ENCODE measurements around the gene OR9G4.

The OR9G4 gene

DNA sequence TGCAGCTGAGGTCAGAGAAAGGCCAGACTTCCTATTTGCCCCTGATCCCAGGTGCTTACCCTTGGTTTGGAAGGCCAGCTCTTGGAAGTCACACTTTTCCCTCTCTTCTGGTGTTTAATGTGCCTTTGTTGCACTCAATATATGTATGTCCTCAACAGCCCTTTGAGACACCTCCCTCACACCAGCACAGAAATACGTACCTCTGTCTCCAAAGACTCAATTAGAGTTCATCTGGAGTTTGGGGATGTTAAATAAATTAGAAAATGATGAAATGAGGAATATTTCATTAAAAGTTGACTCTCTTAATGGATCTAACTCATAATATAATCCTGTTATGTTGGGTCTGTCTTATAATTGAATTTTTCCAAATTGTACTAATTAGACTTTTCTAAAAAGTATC, at the start of gene OR9G4:
TSS of gene OR9G4 (minus strand) at position 101 of the 400 bp plus-strand sequence. CDS start 4,931 bp downstream, outside the sequence.
- DNase-seq, result no peak

DNA sequence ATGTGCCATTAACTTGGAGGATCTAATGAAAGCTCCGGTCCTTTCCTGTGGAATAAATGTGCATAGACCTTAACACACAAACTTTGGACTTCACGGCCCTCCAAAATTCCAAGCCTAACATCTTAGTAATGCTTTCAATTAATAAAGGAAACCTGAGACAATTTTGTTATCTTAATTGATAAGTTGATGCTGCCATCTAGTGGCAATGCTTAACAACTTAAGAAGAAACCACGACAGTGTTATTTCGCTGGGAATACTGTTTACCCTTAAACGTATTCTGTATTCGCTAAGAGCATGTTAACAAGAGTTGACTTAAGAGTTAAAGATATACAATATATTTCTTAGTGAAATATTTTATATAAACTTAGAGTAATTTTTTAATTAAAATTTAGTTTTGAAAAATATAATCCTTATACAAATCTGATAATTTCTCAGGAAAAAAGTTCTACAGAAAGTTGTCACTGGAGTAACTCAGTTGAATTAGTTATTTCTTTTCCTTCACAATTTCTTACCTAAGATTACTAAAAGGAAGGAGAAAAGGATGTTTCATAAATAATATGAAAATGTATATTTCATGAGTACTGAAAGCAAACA, 35.0 kb upstream of the OR9G4 start:
- peak in 1 of 56 donors; percentile 7 for DNase-seq

DNA sequence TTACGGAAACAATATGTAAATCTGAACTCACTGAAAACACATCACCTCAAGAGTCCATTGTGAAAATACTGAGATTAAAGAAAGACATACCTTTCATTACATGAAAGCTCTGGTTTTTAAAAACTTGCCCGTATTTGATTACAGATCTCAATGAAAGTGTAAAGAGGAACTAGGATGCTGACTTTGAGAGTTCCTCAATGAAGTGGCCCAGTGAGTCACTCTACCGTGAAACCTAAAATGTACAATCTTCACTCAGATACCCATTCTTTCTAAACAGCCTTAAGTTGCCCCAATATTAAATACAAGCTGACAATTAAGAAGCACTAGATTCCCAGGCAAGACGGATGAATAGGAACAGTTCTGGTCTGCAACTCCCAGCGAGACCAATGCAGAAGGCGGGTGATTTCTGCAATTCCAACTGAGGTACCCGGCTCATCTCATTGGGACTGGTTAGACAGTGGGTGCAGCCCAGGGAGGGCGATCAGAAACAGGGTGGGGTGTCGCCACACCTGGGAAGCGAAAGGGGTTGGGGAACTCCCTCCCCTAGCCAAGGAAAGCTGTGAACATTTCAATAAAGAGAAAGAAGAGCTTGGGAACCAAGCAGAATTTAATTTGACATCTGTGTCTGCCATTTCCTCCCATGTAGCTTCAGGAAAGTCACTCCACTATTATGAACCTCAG, 33.8 kb upstream of the OR9G4 start:
- DNase-seq, result no peak

DNA sequence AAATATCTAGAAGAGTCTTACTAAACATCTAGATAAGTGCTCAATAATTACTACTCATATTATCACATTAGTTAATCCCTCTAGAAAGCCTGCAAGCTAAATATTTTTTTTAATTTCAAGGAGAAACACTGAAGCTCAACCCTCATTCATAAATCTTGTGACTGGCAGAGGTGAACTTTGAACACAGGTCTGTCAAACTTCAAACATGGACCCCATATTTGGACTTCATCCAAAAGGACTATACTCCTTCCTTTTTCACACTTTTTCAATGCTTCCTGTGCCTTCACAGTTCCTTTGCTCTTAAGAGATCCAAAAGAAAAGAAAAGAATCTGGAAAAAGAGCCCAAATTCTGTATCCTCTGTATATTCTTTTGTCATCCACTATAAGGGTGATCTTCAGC, 28.3 kb upstream of the OR9G4 start:
- no peak for DNase-seq

DNA sequence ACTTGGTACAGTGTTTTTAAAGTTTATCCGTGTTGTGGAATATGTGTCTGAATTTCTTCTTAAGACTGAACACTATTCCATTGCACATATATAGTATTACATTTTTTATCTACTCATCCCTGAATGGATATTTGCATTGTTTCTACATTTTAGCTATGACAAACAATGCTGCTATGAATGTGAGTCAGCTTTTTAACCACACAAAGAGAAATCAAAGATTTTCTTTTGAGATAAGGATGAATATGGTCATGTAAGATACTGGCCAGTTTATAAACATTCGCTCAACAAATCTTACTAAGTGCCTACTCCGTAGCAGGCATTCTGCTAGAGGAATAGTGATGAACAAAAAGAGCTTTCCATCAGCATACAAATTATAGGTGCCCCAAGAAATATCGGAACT, 16.5 kb upstream of the OR9G4 start:
- no peak for DNase-seq

DNA sequence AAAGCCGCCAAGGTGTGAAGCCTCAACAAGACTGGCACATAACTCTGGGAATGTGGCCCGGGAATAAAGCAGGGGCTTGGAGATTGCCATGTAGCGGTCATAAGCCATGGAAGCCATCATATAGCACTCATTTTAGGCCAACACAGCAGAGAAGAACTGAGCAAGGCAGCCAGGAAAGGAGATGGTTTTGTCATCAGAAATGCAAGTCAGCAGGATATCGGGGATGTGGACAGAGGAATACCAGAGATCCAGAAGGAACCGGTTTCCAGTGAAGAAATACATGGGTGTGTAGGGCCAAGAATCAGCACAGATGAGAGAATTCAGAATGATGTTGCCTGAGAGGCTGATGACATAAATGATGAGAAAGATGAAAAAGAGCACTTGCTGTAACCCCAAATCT, 3.0 kb upstream of the OR9G4 start:
- DNase-seq, result no peak

DNA sequence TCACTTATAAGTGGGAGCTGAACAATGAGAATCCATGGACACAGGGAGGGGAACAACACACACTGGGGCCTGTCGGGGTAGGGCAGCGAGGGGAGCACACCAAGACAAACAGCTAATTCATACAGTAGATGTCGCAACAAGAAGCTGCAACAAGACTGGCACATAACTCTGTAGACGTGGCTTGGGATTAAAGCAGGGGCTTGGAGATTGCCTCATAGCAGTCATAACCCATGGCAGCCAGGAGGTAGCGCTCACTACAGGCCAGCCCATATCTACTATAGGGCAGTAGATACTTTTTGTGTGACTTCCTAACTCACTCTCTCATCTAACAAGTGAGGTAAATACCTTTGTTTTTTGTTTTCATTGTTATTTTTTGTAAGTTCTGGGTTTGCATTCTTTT, 1.7 kb upstream of the OR9G4 start:
- DNase-seq, result no peak

DNA sequence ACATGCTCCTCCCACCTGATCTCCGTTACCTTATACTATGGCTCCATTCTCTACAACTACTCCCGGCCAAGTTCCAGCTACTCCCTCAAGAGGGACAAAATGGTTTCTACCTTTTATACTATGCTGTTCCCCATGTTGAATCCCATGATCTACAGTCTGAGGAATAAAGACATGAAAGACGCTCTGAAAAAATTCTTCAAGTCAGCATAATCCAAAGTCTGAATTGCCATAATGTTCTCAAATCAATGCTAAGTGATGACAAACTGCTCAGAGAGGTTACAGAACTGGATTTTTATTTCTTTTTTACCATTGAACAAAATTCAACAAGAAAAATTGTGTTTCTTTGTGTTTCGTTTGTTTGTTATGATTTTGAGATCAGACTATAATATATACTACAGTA, 7.6 kb downstream of the OR9G4 start:
- DNase-seq, result no peak

DNA sequence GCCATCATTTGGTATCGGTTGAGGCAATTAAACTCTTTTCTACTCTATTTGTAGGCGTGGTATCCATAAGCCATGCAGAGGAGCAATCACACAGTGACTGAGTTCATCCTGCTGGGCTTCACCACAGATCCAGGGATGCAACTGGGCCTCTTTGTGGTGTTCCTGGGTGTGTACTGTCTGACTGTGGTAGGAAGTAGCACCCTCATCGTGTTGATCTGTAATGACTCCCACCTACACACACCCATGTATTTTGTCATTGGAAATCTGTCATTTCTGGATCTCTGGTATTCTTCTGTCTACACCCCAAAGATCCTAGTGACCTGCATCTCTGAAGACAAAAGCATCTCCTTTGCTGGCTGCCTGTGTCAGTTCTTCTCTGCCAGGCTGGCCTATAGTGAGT, 8.4 kb downstream of the OR9G4 start:
- no peak for DNase-seq

DNA sequence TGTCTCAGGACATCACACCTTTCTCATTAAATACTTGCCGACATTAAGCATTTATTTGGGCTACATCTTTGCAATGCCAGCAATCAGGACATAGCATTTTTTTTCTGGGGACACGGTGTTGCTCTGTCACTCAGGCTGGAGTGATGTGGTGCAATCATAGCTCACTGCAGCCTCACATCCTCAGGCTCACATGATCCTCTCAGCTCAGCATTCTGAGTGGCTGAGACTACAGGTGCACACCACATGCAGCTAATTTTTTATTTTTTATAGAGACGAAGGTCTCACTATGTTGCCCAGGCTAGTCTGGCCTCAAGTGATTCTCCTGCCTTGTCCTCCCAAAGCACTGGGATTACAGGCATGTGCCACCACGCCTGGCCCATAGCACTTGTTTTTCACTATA, 28.0 kb downstream of the OR9G4 start:
- DNase-seq, result no peak

DNA sequence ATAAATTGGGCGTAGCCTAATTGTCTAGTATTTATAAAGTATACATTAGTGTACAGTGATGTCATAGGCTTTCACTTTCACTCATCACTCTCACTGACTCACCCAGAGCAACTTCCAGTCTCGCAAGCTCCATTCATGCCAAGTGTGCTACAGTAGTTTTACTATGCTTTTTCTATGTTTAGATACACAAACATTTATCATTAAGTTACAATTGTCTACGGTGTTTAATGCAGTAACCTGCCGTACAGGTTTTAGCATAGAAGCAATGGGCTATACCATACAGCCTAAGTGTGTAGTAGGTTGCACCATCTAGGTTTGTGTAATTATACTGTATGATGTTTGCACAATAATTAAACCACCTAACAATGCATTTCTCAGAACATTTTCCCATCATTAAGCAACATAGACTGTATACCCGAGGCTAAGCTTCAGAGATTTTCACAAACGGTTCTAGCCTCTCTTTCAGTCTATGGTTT, 32.1 kb downstream of the OR9G4 start:
- no peak for DNase-seq

DNA sequence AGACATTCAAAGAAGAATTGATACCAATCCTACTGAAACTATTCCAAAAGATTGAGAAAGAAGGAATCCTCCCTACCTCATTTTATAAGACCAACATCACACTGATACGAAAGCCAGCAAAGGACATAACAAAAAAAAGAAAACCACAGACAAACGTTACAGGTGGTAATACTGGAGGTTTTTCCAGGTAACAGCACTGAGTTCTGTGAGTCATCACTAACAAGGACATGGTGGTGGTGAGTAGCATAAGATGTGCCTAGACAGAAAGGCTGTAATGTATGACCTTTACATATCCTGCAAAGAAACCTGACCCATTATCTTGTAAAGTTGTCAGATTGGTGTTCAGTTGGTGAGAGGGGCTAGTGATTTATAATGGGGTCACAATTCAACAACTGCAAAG, 34.3 kb downstream of the OR9G4 start:
- DNase-seq, result no peak

DNA sequence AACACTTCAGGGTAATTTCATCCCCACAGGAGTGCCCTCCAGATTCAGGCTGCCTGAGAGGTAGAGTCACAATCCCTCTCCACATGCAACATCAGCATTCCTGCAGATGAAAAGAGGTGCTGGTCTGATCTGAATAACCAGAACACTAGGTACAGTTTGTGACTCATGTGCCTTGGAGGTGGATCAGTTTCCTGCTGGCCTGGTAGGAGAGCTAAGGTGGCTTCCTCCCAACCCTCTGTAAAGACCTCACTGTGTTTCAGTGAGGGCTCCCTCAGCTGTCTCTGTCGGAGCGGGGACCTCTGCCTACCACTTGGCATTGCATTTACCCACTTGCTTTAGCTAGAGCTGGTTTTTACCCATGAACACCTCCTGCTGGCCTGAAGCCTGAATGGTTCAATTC, 42.0 kb downstream of the OR9G4 start:
- no peak for DNase-seq

DNA sequence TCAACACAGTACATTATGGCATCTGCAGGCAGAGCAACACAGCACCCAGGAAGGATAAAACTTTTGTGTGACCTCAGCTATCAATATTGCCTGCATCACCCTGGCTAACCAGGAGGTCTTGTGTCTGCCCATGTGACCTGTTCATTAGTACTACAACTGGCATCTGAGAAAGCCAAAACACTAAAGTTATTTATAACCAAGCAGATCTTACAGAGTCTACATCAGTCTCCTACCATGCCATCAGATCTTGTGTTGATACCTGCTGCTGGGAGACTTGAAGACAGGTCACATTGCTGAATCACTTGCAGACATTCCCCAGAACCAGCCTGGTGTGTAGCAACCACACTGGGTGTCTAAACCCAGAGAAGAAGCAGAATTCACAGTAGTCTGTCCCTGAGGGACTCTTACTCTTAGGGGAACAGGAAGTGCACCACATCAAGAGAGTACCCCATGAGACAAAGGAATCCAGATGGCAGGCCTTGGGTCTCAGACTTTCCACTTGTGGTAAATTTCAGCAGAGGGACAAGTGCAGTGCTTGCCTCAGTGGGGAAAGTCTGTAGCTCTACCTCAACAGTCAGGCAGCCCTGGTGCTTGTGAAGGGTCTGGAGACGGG, 42.6 kb downstream of the OR9G4 start:
- DNase-seq, result no peak

DNA sequence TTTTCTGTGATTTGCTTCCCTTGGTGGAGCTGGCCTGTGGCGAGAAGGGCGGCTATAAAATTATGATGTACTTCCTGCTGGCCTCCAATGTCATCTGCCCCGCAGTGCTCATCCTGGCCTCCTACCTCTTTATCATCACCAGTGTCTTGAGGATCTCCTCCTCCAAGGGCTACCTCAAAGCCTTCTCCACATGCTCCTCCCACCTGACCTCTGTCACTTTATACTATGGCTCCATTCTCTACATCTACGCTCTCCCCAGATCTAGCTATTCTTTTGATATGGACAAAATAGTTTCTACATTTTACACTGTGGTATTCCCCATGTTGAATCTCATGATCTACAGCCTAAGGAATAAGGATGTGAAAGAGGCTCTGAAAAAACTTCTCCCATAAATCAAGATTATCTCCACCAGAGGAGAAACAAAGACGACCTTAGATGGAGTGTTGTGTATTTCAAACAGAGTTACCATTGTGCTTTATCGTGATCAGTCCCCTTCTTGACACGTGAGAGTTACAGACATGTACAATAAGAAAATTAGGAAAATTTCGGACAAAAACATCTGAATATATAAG, 47.5 kb downstream of the OR9G4 start:
- no peak for DNase-seq

DNA sequence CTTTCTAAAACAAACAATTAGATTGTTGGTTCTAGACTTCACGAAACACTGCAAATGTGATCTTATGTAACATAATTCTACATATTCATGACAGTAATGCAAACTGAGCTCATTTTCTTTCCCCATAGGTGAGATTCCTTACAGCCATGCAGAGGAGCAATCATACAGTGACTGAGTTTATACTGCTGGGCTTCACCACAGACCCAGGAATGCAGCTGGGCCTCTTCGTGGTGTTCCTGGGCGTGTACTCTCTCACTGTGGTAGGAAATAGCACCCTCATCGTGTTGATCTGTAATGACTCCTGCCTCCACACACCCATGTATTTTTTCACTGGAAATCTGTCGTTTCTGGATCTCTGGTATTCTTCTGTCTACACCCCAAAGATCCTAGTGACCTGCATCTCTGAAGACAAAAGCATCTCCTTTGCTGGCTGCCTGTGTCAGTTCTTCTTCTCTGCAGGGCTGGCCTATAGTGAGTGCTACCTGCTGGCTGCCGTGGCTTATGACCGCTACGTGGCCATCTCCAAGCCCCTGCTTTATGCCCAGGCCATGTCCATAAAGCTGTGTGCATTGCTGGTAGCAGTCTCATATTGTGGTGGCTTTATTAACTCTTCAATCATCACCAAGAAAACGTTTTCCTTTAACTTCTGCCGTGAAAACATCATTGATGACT, 48.1 kb downstream of the OR9G4 start:
- DNase-seq, result no peak

DNA sequence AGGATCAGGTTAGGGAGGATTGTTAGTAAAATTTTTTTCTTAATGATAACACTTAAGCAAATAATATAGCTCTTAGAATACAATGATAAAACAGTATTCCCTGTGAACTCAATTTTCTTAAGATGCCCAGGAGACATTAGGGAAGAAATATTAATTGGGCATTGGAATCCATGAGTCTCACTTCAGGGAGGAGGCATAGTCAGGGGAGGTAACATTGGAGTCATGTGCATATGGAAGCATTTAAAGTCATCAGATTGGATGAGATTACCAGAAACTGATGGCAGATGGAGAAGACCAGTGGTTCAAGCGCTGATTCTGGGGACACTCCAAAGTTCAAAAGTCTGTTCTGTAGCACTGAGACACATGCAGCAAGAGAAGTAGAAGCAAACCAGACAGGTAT, 49.7 kb downstream of the OR9G4 start, which contains the start of gene OR9G1:
TSS of gene OR9G1 (plus strand) at position 301 of the 400 bp plus-strand sequence. CDS start 1,293 bp downstream, outside the sequence.
- DNase-seq, result no peak

DNA sequence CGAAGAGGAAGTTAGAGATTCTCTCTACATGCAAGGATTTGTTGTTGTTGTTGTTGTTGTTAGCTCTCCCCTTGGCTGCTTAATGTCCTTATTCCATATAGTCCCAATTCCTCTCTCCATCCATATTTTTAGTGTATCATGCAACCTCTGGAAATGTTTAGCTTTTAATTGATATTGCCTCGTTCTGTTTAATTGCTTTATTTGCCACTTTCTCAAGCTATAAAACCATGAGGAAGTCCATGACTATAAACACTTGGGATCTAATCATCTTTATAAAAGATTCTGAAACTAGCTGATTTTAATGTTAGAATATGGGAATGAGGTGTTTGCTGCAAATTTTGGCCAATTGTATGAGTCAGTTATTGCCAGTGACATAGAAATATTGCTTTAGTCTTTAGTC, 55.1 kb downstream of the OR9G4 start:
- no peak for DNase-seq

All from amygdala (tissue), 56 donors.